OCI-LY3 (cell line): ENCODE measurements around the gene STAT6.

ENCODE experiments used
- CTCF ChIP-seq: fragments of 200-600, 300-600 bp; sonication (generic); IDR thresholded peaks from 2 replicates; pipeline ENCODE4 v1.5.1; 2014; ENCODE audit warnings: antibody characterized with exemption, low read length, low read depth
- EZH2phosphoT487 ChIP-seq: fragments of 200-600 bp; shearing (Covaris generic); IDR thresholded peaks from 2 replicates; pipeline ENCODE4 v1.6.1; 2018; ENCODE audit warnings: antibody characterized with exemption, mixed run types, low read depth

GRCh38 chr12:57151741-57152630, 40.8 kb upstream of the STAT6 start:
- TF ChIP-seq CTCF (no peak), EZH2phosphoT487 (no peak)
